HCT116 (cell line): Measurements from ENCODE around the gene DPM2.

Experiments used
- CEBPB ChIP-seq: IDR thresholded peaks from 2 replicates; pipeline ENCODE4 v1.6.1; 2012; ENCODE audit warnings: low read depth
- EZH2 ChIP-seq: fragments of 200-600 bp; sonication (generic); IDR thresholded peaks from 2 replicates; pipeline ENCODE4 v1.6.1; 2017; ENCODE audit warnings: antibody characterized with exemption, mixed run types
- FOSL1 ChIP-seq: IDR thresholded peaks from 2 replicates; pipeline ENCODE4 v1.6.1; 2012; ENCODE audit warnings: low read depth
- POLR2A ChIP-seq: IDR thresholded peaks from 2 replicates; pipeline ENCODE4 v1.7.0; 2011; ENCODE audit warnings: borderline replicate concordance; ENCODE audit not compliant: insufficient read depth, insufficient read length; ENCODE audit errors: extremely low read depth
- POLR2AphosphoS5 ChIP-seq: IDR thresholded peaks from 2 replicates; pipeline ENCODE4 v1.6.1; 2011; ENCODE audit warnings: mild to moderate bottlenecking, low read depth, low read length, moderate library complexity
- RAD21 ChIP-seq: IDR thresholded peaks from 2 replicates; pipeline ENCODE4 v1.6.1; 2012; ENCODE audit warnings: low read depth, mild to moderate bottlenecking
- SIN3A ChIP-seq: IDR thresholded peaks from 2 replicates; pipeline ENCODE4 v1.6.1; 2012; ENCODE audit warnings: low read depth
- ZFX ChIP-seq: fragments of 450-650 bp; IDR thresholded peaks from 2 replicates; pipeline ENCODE4 v1.6.1; 2017
- TF ChIP-seq, protein P1 (sequence below), 3 experiments: fragments of 200-600 bp in 1 of 3; sonication (generic) in 1 of 3; IDR thresholded peaks in 2 of 3; conservative IDR thresholded peaks in 1 of 3; 2 replicates each; pipeline ENCODE4 v1.5.1; 2012 to 2017; ENCODE audit warnings: low read depth in 2 of 3, low read length in 2 of 3, antibody characterized with exemption in 1 of 3, borderline replicate concordance in 1 of 3, control low read depth in 1 of 3, mild to moderate bottlenecking in 1 of 3, mixed read lengths in 1 of 3, mixed run types in 1 of 3, moderate library complexity in 1 of 3; ENCODE audit not compliant: insufficient read depth in 1 of 3
- TF ChIP-seq, protein P2 (sequence below): IDR thresholded peaks from 2 replicates; pipeline ENCODE4 v1.6.1; 2011; ENCODE audit warnings: mild to moderate bottlenecking, low read length, moderate library complexity; ENCODE audit not compliant: insufficient replicate concordance; ENCODE audit errors: extremely low read depth
- TF ChIP-seq, protein P3 (sequence below): IDR thresholded peaks from 2 replicates; pipeline ENCODE4 v1.6.1; 2012; ENCODE audit warnings: low read depth

DNA sequence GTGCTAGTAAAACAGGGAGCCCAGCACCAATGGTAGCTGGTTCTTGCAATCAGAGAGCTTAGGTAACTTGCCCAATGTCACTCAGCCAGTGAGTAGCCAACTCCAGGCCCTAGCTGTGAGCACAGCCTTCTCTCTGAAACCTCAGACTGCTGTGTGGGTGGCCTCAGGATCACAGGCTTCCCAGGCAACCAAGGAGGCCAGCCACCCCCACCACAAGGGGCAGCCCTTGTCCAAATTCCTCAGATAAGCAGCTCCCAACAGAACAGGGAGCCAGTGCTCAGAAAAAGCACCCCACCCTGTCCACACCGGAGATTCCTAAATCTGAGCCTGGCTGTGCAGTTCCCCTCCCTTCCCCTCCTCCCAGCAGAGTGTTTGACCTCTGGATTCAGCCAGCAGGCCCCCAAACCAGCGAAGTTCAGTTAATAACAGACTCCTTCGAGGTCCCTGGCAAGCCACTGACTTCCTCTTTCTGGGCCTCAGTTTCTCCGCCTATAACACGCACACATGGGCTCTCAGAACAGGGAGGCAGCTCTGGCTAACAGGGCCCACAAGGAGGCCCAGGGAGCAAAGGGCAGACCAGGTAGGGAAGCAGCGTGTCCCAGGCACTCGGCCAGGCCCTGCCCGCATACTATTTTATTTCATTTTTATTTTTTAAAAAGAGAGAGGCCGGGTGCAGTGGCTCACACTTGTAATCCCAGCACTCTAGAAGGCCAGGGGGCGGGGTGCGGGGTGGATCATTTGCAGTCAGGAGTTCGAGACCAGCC, 40.4 kb upstream of the DPM2 start:
- 0 out of 2 replicates have a peak, but pooled peaks have one; percentile 16 for TF ChIP-seq POLR2AphosphoS5
- TF ChIP-seq EZH2: no peak
- TF ChIP-seq, protein P1, sequence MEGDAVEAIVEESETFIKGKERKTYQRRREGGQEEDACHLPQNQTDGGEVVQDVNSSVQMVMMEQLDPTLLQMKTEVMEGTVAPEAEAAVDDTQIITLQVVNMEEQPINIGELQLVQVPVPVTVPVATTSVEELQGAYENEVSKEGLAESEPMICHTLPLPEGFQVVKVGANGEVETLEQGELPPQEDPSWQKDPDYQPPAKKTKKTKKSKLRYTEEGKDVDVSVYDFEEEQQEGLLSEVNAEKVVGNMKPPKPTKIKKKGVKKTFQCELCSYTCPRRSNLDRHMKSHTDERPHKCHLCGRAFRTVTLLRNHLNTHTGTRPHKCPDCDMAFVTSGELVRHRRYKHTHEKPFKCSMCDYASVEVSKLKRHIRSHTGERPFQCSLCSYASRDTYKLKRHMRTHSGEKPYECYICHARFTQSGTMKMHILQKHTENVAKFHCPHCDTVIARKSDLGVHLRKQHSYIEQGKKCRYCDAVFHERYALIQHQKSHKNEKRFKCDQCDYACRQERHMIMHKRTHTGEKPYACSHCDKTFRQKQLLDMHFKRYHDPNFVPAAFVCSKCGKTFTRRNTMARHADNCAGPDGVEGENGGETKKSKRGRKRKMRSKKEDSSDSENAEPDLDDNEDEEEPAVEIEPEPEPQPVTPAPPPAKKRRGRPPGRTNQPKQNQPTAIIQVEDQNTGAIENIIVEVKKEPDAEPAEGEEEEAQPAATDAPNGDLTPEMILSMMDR (IDR thresholded peaks at IDR 0.05 in 2 of 3, conservative IDR thresholded peaks at IDR 0.05 in 1 of 3; ENCODE audit: borderline replicate concordance in 1 of 3, insufficient read depth in 1 of 3, low read depth in 2 of 3, low read length in 2 of 3): peak in 2 of 3 experiments; percentile 21 to 26; a peak in 3 of 6 replicates
- TF ChIP-seq, protein P2, sequence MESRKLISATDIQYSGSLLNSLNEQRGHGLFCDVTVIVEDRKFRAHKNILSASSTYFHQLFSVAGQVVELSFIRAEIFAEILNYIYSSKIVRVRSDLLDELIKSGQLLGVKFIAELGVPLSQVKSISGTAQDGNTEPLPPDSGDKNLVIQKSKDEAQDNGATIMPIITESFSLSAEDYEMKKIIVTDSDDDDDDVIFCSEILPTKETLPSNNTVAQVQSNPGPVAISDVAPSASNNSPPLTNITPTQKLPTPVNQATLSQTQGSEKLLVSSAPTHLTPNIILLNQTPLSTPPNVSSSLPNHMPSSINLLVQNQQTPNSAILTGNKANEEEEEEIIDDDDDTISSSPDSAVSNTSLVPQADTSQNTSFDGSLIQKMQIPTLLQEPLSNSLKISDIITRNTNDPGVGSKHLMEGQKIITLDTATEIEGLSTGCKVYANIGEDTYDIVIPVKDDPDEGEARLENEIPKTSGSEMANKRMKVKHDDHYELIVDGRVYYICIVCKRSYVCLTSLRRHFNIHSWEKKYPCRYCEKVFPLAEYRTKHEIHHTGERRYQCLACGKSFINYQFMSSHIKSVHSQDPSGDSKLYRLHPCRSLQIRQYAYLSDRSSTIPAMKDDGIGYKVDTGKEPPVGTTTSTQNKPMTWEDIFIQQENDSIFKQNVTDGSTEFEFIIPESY: no peak
- TF ChIP-seq CEBPB: no peak
- TF ChIP-seq POLR2A: no peak
- TF ChIP-seq RAD21: no peak
- TF ChIP-seq, protein P3, sequence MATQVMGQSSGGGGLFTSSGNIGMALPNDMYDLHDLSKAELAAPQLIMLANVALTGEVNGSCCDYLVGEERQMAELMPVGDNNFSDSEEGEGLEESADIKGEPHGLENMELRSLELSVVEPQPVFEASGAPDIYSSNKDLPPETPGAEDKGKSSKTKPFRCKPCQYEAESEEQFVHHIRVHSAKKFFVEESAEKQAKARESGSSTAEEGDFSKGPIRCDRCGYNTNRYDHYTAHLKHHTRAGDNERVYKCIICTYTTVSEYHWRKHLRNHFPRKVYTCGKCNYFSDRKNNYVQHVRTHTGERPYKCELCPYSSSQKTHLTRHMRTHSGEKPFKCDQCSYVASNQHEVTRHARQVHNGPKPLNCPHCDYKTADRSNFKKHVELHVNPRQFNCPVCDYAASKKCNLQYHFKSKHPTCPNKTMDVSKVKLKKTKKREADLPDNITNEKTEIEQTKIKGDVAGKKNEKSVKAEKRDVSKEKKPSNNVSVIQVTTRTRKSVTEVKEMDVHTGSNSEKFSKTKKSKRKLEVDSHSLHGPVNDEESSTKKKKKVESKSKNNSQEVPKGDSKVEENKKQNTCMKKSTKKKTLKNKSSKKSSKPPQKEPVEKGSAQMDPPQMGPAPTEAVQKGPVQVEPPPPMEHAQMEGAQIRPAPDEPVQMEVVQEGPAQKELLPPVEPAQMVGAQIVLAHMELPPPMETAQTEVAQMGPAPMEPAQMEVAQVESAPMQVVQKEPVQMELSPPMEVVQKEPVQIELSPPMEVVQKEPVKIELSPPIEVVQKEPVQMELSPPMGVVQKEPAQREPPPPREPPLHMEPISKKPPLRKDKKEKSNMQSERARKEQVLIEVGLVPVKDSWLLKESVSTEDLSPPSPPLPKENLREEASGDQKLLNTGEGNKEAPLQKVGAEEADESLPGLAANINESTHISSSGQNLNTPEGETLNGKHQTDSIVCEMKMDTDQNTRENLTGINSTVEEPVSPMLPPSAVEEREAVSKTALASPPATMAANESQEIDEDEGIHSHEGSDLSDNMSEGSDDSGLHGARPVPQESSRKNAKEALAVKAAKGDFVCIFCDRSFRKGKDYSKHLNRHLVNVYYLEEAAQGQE: no peak
- no peak for TF ChIP-seq FOSL1
- TF ChIP-seq ZFX: no peak
- TF ChIP-seq SIN3A: no peak
